Smooth muscle cell (in vitro differentiated cells): ENCODE measurements around the gene KCNJ6. TPM values are rescaled to one million over a fixed set of nuclear protein-coding genes. Genes with fewer than 3 reads are reported as not detected.

ENCODE experiments used
- DNase-seq: peaks from one replicate; lab custom pipeline; 2025; ENCODE audit not compliant: unreplicated experiment; lab: John Stamatoyannopoulos, UW
- H2AFZ ChIP-seq: fragments of 200-600 bp; sonication (generic); 2 replicates; pipeline ENCODE4 v1.6.0; 2016; ENCODE audit warnings: antibody characterized with exemption, low read depth, mild to moderate bottlenecking
- H3F3A ChIP-seq: fragments of 200-600 bp; sonication (generic); 2 replicates; pipeline ENCODE4 v1.6.0; 2017; ENCODE audit warnings: antibody characterized with exemption, low read depth
- H3K27ac ChIP-seq: fragments of 200-600 bp; sonication (generic); 2 replicates; pipeline ENCODE4 v1.5.1; 2016; ENCODE audit warnings: low read depth, mild to moderate bottlenecking
- H3K27me3 ChIP-seq: fragments of 200-600 bp; sonication (generic); 2 replicates; pipeline ENCODE4 v1.6.1; 2016; ENCODE audit warnings: low read depth, mild to moderate bottlenecking
- H3K36me3 ChIP-seq: fragments of 200-600 bp; sonication (generic); 2 replicates; pipeline ENCODE4 v1.5.1; 2016; ENCODE audit warnings: low read depth
- H3K4me1 ChIP-seq: fragments of 200-600 bp; sonication (generic); 2 replicates; pipeline ENCODE4 v1.5.1; 2016; ENCODE audit warnings: low read depth
- H3K4me2 ChIP-seq: fragments of 200-600 bp; sonication (generic); 2 replicates; pipeline ENCODE4 v1.6.0; 2016; ENCODE audit warnings: mild to moderate bottlenecking
- H3K4me3 ChIP-seq: fragments of 200-600 bp; sonication (generic); 2 replicates; pipeline ENCODE4 v1.5.1; 2016; ENCODE audit warnings: mild to moderate bottlenecking
- H3K79me2 ChIP-seq: fragments of 200-600 bp; sonication (generic); 2 replicates; pipeline ENCODE4 v1.6.0; 2016; ENCODE audit warnings: low read depth, mild to moderate bottlenecking
- H3K9ac ChIP-seq: fragments of 200-600 bp; sonication (generic); 2 replicates; pipeline ENCODE4 v1.6.0; 2016; ENCODE audit warnings: low read depth
- H3K9me3 ChIP-seq: fragments of 200-600 bp; sonication (generic); replicated peaks from 2 replicates; pipeline ENCODE4 v1.5.1; 2016; ENCODE audit warnings: low read depth
- H4K20me1 ChIP-seq: fragments of 200-600 bp; sonication (generic); 2 replicates; pipeline ENCODE4 v1.6.0; 2016; ENCODE audit warnings: low read depth
- WGBS: methylation state at CpG from one replicate; pipeline ENCODE4 v1.1.7; 2016; ENCODE audit warnings: low lambda C conversion rate; 5-methylcytosine and 5-hydroxymethylcytosine counted together
- polyA plus RNA-seq: library from polyadenylated mRNA; unstranded; fragments of >200 nt; fragmentation: Nextera tagmentation; extraction: Ambion mirVana; gene quantifications from 2 replicates; pipeline ENCODE4 v1.2.1, GENCODE V29; 2016
- total RNA-seq: library from RNA; depleted of rRNA; stranded (reverse); fragments of >200 nt; gene quantifications from 2 replicates; pipeline ENCODE4 v1.2.3, GENCODE V29; 2014
- TF ChIP-seq, protein P1 (sequence below): fragments of 200-600 bp; sonication (generic); IDR thresholded peaks from 2 replicates; pipeline ENCODE4 v1.5.1; 2017; ENCODE audit warnings: borderline replicate concordance, mild to moderate bottlenecking, antibody characterized with exemption; ENCODE audit not compliant: insufficient read depth, poor library complexity, severe bottlenecking

The KCNJ6 gene
- total and polyA plus RNA-seq, 2 experiments from 2014 or later: 0.15 to 0.27 TPM

DNA sequence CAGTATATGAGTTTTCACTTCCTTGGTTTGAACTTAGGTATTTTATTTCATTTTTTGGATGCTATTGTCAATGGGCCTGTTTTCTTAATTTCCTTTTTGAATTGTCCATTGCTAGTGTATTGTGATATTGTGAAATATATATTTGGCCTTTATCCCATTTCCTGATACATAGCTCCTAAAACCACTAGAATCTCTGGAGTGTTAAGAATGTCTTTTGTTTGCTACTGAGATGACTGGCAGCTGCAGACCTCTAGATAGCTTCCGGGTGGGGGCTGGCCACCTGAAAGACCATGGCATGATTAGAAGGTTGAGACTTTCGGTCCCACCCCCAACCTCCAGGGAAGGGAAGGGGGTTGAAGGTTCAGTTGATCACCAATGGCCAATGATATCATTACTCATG, 245.4 kb downstream of the KCNJ6 start:
- Histone ChIP-seq H3K36me3 (no peaks in the 10 kb centered on the region), H4K20me1 (no peaks in the 10 kb centered on the region), H3K9me3 (no peaks in the 10 kb centered on the region), H2AFZ (no peak overlapping the region), H3K79me2 (no peaks in the 10 kb centered on the region), H3K9ac (no peak overlapping the region), H3F3A (no peaks in the 10 kb centered on the region), H3K27me3 (no peaks in the 10 kb centered on the region), H3K4me1 (no peaks in the 10 kb centered on the region), H3K4me2 (no peak overlapping the region), H3K4me3 (no peak overlapping the region), H3K27ac (no peak overlapping the region)
- DNase-seq: no peak
- TF ChIP-seq, protein P1, sequence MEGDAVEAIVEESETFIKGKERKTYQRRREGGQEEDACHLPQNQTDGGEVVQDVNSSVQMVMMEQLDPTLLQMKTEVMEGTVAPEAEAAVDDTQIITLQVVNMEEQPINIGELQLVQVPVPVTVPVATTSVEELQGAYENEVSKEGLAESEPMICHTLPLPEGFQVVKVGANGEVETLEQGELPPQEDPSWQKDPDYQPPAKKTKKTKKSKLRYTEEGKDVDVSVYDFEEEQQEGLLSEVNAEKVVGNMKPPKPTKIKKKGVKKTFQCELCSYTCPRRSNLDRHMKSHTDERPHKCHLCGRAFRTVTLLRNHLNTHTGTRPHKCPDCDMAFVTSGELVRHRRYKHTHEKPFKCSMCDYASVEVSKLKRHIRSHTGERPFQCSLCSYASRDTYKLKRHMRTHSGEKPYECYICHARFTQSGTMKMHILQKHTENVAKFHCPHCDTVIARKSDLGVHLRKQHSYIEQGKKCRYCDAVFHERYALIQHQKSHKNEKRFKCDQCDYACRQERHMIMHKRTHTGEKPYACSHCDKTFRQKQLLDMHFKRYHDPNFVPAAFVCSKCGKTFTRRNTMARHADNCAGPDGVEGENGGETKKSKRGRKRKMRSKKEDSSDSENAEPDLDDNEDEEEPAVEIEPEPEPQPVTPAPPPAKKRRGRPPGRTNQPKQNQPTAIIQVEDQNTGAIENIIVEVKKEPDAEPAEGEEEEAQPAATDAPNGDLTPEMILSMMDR: no peak
- 81% methylated on average over 2 of the region's 2 CpGs for WGBS

DNA sequence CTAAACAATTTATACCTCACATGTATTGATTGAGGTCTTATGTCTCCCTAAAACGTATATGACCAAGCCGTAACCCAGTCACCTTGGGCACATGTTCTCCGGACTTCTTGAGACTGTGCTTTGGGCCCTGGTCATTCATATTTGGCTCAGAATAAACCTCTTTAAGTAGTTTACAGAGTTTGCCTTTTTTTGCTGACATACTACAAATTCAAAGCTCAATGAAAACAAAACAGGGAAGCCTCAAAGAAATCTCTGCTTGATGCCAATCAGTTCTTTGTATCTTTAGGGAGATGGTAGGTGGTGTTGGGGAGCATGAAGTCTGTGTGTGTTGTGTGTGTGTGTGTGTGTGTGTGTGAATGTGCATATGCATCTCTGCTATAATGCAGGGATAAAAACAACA, 247.0 kb downstream of the KCNJ6 start:
- H3K9ac ChIP-seq: no peak overlapping the region
- no peaks in the 10 kb centered on the region for H4K20me1 ChIP-seq
- H3F3A ChIP-seq: no peaks in the 10 kb centered on the region
- no peak for DNase-seq
- no peak overlapping the region for H2AFZ ChIP-seq
- H3K36me3 ChIP-seq: no peaks in the 10 kb centered on the region
- H3K27me3 ChIP-seq: no peaks in the 10 kb centered on the region
- WGBS: 76% methylated on average over 3 of the region's 3 CpGs
- H3K9me3 ChIP-seq: no peaks in the 10 kb centered on the region
- no peak overlapping the region for H3K27ac ChIP-seq
- no peak overlapping the region for H3K4me2 ChIP-seq
- no peaks in the 10 kb centered on the region for H3K79me2 ChIP-seq
- no peaks in the 10 kb centered on the region for H3K4me1 ChIP-seq
- TF ChIP-seq, protein P1: no peak
- H3K4me3 ChIP-seq: no peak overlapping the region

DNA sequence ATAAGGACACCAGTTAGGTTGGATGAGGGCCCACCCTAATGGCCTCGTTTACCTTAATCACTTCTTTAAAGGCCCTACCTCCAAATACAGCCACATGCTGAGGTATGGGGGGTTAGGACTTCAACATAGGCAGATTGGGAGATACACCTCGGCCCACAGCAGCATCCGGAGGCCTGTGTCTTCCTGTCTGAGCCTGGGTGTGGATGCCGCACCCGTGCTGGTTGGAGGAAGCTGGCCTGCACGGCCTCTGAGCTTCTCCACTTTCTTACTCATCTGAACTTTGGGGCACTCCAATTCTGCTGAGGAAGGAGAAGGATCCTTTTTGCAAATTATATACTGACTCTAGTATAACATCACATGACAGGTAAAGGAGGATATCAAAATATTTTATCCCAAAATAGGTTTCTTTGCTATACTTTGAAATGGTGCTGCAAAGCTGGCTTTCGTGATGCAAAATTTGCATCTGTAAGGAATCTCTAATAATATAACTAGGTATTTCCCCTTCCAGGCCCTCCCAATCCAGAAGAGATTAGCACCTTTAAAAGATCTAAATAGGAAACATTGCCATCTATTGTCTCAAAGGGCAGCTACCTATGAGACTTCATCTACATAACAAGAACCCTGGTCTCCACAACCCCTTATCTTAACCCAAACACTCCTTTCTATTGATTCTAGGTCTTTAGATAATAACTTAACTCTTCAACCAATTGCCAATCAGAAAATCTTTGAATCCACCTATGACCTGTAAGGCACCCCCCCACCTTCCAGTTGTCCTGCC, 247.6 kb downstream of the KCNJ6 start:
- WGBS: 79% methylated on average over 7 of the region's 7 CpGs
- no peak for DNase-seq
- H3K79me2 ChIP-seq: no peaks in the 10 kb centered on the region
- H3K4me1 ChIP-seq: no peaks in the 10 kb centered on the region
- H3K4me3 ChIP-seq: no peak overlapping the region
- no peaks in the 10 kb centered on the region for H3K27me3 ChIP-seq
- no peak overlapping the region for H3K4me2 ChIP-seq
- H2AFZ ChIP-seq: no peak overlapping the region
- no peaks in the 10 kb centered on the region for H3K36me3 ChIP-seq
- H3F3A ChIP-seq: no peaks in the 10 kb centered on the region
- H3K27ac ChIP-seq: no peak overlapping the region
- no peaks in the 10 kb centered on the region for H3K9me3 ChIP-seq
- H3K9ac ChIP-seq: no peak overlapping the region
- TF ChIP-seq, protein P1: no peak
- no peaks in the 10 kb centered on the region for H4K20me1 ChIP-seq

DNA sequence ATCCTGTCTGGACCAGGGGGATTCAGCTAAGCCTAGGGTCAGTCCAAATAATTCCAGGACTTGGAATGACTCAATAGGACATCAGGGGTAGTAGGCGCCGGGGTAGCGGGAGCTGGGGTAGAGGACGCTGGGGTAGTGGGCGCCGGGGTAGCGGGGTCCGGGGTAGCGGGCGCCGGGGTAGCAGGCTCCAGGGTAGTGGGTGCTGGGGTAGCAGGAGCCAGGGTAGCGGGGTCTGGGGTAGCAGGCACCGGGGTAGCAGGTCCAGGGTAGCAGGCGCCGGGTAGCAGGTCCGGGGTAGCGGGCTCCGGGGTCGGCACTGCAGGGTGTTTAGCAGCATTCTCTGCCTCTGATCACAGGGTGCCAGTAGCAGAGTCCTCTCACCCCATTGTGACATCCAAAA, 248.9 kb downstream of the KCNJ6 start:
- Histone ChIP-seq H3K9ac (no peak overlapping the region), H4K20me1 (no peaks in the 10 kb centered on the region), H3K4me3 (no peak overlapping the region), H3K27me3 (no peaks in the 10 kb centered on the region), H3F3A (no peaks in the 10 kb centered on the region), H3K79me2 (no peaks in the 10 kb centered on the region), H3K4me2 (no peak overlapping the region), H3K27ac (no peak overlapping the region), H3K9me3 (no peaks in the 10 kb centered on the region), H3K4me1 (no peaks in the 10 kb centered on the region), H2AFZ (no peak overlapping the region), H3K36me3 (no peaks in the 10 kb centered on the region)
- no peak for DNase-seq
- 100% methylated on average over 12 of the region's 19 CpGs for WGBS
- TF ChIP-seq, protein P1: no peak
